RWPE2 (cell line): ENCODE measurements around the gene RNF208.

Experiments
- ATAC-seq: fragments of 200-7000 bp; cut with Tn5 transposase; 3 replicates; pipeline ENCODE4 v1.9.1; 2021; ENCODE audit warnings: low read depth
- DNase-seq: peaks from one replicate; pipeline ENCODE4 v3.0.0-alpha.2; 2020; ENCODE audit warnings: low spot score
- H3K27ac ChIP-seq: fragments of 450-650 bp; 2 replicates; pipeline ENCODE4 v1.5.1; 2017; ENCODE audit warnings: mild to moderate bottlenecking; ENCODE audit not compliant: poor library complexity, severe bottlenecking
- H3K27me3 ChIP-seq: fragments of 250-450 bp; sonication (Bioruptor Pico); 2 replicates; pipeline ENCODE4 v1.5.1; 2021; ENCODE audit warnings: mild to moderate bottlenecking, moderate library complexity; ENCODE audit not compliant: insufficient read depth, poor library complexity, severe bottlenecking
- H3K36me3 ChIP-seq: fragments of 250-450 bp; sonication (Bioruptor Pico); 2 replicates; pipeline ENCODE4 v1.5.1; 2020; ENCODE audit warnings: low read depth, mild to moderate bottlenecking, moderate library complexity
- H3K4me1 ChIP-seq: fragments of 250-450 bp; sonication (Bioruptor Pico); 2 replicates; pipeline ENCODE4 v1.5.1; 2021; ENCODE audit warnings: mild to moderate bottlenecking, moderate library complexity; ENCODE audit not compliant: insufficient read depth, poor library complexity, severe bottlenecking
- H3K4me3 ChIP-seq: fragments of 250-450 bp; sonication (Bioruptor Pico); 2 replicates; pipeline ENCODE4 v1.5.1; 2021; ENCODE audit warnings: mild to moderate bottlenecking, moderate library complexity; ENCODE audit not compliant: severe bottlenecking
- H3K9me3 ChIP-seq: fragments of 250-450 bp; sonication (Bioruptor Pico); 2 replicates; pipeline ENCODE4 v1.5.1; 2021; ENCODE audit warnings: mild to moderate bottlenecking, moderate library complexity; ENCODE audit not compliant: severe bottlenecking
- CTCF ChIP-seq: fragments of 450-650 bp; IDR thresholded peaks from one replicate; pipeline ENCODE4 v1.5.1; 2017; ENCODE audit warnings: mild to moderate bottlenecking, moderate library complexity; ENCODE audit not compliant: poor library complexity, severe bottlenecking

RNF208 gene

GRCh38 chr9:137237759-137238726 lies 16.0 kb upstream of the RNF208 start:
- ATAC-seq = no peak
- H3K36me3 ChIP-seq = peaks cover 15% of the 10 kb centered on the region
- peaks cover 4% of the 10 kb centered on the region for H3K4me1 ChIP-seq
- no peak overlapping the region for H3K4me3 ChIP-seq
- no peak for TF ChIP-seq CTCF
- H3K27me3 ChIP-seq = peaks cover 4% of the 10 kb centered on the region
- H3K27ac ChIP-seq = no peak overlapping the region
- DNase-seq = no peak
- H3K9me3 ChIP-seq = no peaks in the 10 kb centered on the region

DNA sequence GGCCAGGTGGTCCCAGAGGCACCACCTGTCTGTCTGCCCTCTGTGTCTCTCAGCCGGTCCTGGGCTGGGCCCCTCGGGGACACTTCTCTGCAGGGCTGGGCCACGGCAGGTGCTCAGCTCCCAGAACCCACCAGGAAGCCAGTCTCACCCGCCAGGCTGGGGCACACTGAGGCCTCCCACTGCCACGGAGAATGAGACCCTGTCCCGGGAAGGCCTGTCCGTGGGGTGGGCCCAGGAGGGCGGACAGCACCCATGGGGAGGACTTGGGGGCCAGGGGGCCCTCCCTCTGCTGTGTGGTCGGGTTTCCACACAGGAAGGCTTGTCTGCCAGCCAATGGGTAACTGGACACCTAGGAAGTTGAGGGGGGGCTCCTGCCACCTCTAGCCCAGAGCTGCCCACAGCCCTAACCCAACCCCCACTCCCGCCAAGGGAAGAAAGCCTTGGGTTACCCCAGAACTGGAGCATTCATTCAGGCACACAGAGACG lies 14.9 kb upstream of the RNF208 start:
- no peak for DNase-seq
- Histone ChIP-seq H3K27ac (no peak overlapping the region), H3K4me1 (no peaks in the 10 kb centered on the region), H3K27me3 (peaks cover 4% of the 10 kb centered on the region), H3K9me3 (no peaks in the 10 kb centered on the region), H3K36me3 (peaks cover 5% of the 10 kb centered on the region), H3K4me3 (no peak overlapping the region)
- no peak for TF ChIP-seq CTCF
- no peak for ATAC-seq

DNA sequence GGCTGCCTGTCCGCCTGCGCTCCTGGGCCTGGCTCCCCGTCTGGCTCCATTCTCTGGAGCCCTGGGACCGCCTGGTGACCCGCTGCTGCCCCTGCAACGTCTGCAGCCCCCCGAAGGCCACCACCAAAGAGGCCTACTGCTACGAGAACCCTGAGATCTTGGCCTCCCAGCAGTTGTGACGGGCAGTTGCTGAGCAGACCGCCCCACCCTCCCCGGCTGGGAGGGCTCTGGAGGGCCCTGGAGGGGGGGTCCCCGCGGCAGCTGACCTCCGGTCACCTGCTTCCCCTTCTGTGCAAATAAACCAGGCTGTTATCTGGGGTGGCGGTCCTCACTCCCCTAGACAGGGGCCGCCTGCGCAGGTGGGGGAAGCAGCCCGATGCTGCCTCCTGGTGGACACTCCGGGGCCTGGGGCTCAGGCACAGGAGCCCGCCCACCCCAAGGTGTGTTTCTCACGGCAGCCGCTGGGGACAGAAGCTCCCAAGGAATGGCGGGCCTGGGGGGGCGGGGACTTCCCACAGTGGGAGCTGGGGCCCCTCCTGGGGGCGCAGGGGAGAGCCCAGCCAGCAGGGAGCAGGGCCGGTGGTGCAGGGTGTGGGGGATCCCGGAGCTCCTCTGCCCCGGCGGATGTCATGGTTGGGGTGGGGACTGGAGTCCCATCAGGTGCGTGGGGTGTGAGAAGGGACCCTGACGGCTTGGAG lies 14.3 kb upstream of the RNF208 start:
- Histone ChIP-seq H3K9me3 (no peaks in the 10 kb centered on the region), H3K4me3 (no peak overlapping the region), H3K36me3 (no peaks in the 10 kb centered on the region), H3K27ac (no peak overlapping the region), H3K4me1 (no peaks in the 10 kb centered on the region), H3K27me3 (peaks cover 4% of the 10 kb centered on the region)
- ATAC-seq = peak; percentile 37
- TF ChIP-seq CTCF = peak; percentile 97
- DNase-seq = no peak

DNA sequence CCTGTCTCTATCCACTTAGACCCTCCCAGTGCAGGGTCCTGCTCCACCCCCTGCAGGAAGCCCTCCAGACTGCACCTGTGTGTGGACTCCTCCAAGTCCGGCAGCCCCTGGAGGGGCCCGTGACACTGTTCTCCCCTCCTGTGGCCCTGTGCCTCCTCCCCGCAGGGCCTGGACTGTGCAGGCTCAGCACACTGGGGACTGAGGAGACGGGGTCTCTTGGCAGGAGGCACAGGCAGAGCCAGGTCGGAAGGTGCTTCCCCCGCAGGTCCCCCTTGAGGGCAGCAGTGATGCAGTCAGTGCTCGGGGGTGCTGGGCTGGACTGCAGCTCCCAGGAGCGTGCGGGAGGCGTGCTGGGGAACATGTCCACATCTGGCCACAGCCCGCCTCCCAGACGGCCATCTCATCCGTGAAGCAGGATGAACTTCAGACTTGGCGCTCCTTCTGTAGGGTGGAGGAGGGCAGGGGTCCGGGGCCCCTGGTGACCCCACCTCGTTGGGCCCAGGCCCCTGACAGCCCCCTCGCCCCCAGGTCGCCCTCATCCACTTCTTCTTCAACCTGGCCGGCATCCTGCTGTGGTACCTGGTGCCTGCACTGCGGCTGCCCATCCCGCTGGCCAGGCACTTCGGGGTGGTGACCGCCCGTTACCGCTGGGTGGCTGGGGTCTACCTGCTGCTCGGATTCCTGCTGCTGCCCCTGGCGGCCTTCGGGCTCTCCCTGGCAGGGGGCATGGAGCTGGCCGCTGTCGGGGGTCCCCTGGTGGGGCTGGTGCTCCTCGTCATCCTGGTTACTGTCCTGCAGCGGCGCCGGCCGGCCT lies 13.6 kb upstream of the RNF208 start:
- no peak overlapping the region for H3K27ac ChIP-seq
- peaks cover 4% of the 10 kb centered on the region for H3K27me3 ChIP-seq
- no peak for DNase-seq
- H3K4me1 ChIP-seq = no peaks in the 10 kb centered on the region
- no peaks in the 10 kb centered on the region for H3K36me3 ChIP-seq
- no peak for TF ChIP-seq CTCF
- no peak overlapping the region for H3K4me3 ChIP-seq
- ATAC-seq = no peak
- H3K9me3 ChIP-seq = no peaks in the 10 kb centered on the region
